Measurements from ENCODE around the gene WWOX.

Gene WWOX

GRCh38 chr16:78177218-78177617 lies 77.8 kb downstream of the WWOX start:
- no peaks in the 10 kb centered on the region for H3K27me3 ChIP-seq
- TF ChIP-seq, protein P1, sequence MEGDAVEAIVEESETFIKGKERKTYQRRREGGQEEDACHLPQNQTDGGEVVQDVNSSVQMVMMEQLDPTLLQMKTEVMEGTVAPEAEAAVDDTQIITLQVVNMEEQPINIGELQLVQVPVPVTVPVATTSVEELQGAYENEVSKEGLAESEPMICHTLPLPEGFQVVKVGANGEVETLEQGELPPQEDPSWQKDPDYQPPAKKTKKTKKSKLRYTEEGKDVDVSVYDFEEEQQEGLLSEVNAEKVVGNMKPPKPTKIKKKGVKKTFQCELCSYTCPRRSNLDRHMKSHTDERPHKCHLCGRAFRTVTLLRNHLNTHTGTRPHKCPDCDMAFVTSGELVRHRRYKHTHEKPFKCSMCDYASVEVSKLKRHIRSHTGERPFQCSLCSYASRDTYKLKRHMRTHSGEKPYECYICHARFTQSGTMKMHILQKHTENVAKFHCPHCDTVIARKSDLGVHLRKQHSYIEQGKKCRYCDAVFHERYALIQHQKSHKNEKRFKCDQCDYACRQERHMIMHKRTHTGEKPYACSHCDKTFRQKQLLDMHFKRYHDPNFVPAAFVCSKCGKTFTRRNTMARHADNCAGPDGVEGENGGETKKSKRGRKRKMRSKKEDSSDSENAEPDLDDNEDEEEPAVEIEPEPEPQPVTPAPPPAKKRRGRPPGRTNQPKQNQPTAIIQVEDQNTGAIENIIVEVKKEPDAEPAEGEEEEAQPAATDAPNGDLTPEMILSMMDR (IDR thresholded peaks at IDR 0.05): no peak
- H3K27ac ChIP-seq: no peak overlapping the region
- no peaks in the 10 kb centered on the region for H3K4me1 ChIP-seq (ENCODE audit: control insufficient read depth in 1 of 2, insufficient read depth in 1 of 2, low read depth in 1 of 2, low read length in 1 of 2)
- H3K9me3 ChIP-seq: no peaks in the 10 kb centered on the region
- H3K4me3 ChIP-seq (ENCODE audit: low read depth in 1 of 2, low read length in 1 of 2): no peak overlapping the region
- H3K36me3 ChIP-seq: no peaks in the 10 kb centered on the region

DNA sequence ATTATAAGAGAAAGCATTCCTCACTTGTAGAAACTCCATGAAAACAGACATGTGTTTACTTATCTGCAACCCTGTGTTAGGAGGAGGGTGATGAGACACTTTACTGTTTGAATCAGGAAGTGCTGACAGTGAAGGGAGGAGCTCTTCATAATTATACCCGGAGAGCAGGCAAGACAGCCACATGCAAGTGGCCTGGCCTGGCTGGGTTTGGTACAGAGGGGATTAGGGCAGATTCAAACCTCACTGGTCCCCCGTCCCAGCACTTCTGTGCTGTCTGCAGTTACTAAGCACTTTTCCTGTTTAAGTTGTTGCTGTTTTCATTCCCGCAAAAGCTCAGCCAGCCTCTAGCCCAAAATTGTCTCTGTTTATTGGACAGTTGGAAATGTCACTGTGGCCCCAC lies 78.5 kb downstream of the WWOX start:
- no peaks in the 10 kb centered on the region for H3K9me3 ChIP-seq
- TF ChIP-seq, protein P1 (IDR thresholded peaks at IDR 0.05): no peak

GRCh38 chr16:78179666-78180065 lies 80.2 kb downstream of the WWOX start:
- no peak overlapping the region for H3K4me3 ChIP-seq (ENCODE audit: low read depth in 1 of 2, low read length in 1 of 2)
- H3K36me3 ChIP-seq: no peaks in the 10 kb centered on the region
- TF ChIP-seq, protein P1 (IDR thresholded peaks at IDR 0.05): no peak
- H3K9me3 ChIP-seq: no peaks in the 10 kb centered on the region
- H3K27me3 ChIP-seq: no peaks in the 10 kb centered on the region
- H3K27ac ChIP-seq: no peak overlapping the region
- H3K4me1 ChIP-seq (ENCODE audit: control insufficient read depth in 1 of 2, insufficient read depth in 1 of 2, low read depth in 1 of 2, low read length in 1 of 2): no peaks in the 10 kb centered on the region

More for the DNA sequence above, 78.5 kb downstream of the WWOX start:
- no peaks in the 10 kb centered on the region for H3K36me3 ChIP-seq
- no peak overlapping the region for H3K27ac ChIP-seq
- no peaks in the 10 kb centered on the region for H3K27me3 ChIP-seq
- no peaks in the 10 kb centered on the region for H3K4me1 ChIP-seq (ENCODE audit: control insufficient read depth in 1 of 2, insufficient read depth in 1 of 2, low read depth in 1 of 2, low read length in 1 of 2)
- H3K4me3 ChIP-seq (ENCODE audit: low read depth in 1 of 2, low read length in 1 of 2): no peak overlapping the region

GRCh38 chr16:78180349-78180748 lies 80.9 kb downstream of the WWOX start:
- Histone ChIP-seq H3K4me1 (ENCODE audit: control insufficient read depth in 1 of 2, insufficient read depth in 1 of 2, low read depth in 1 of 2, low read length in 1 of 2) (no peaks in the 10 kb centered on the region), H3K27me3 (no peaks in the 10 kb centered on the region), H3K9me3 (no peaks in the 10 kb centered on the region), H3K36me3 (no peaks in the 10 kb centered on the region), H3K27ac (no peak overlapping the region), H3K4me3 (ENCODE audit: low read depth in 1 of 2, low read length in 1 of 2) (no peak overlapping the region)
- TF ChIP-seq, protein P1 (IDR thresholded peaks at IDR 0.05): no peak

- no peaks in the 10 kb centered on the region for H3K27me3 ChIP-seq
- no peaks in the 10 kb centered on the region for H3K9me3 ChIP-seq
- H3K27ac ChIP-seq: no peak overlapping the region
- TF ChIP-seq, protein P1 (IDR thresholded peaks at IDR 0.05): no peak
- H3K36me3 ChIP-seq: no peaks in the 10 kb centered on the region
- no peak overlapping the region for H3K4me3 ChIP-seq (ENCODE audit: low read depth in 1 of 2, low read length in 1 of 2)
- H3K4me1 ChIP-seq (ENCODE audit: control insufficient read depth in 1 of 2, insufficient read depth in 1 of 2, low read depth in 1 of 2, low read length in 1 of 2): no peaks in the 10 kb centered on the region
These were observed 84.2 kb downstream of the WWOX start for GRCh38 chr16:78183437-78184237.
